ENCODE results near the gene SVIL.
"Not testable (repeated sequence)": the region's sequence is repeated elsewhere in the genome, so short reads cannot be mapped to it uniquely, and the experiment has no call there.

SVIL gene

DNA sequence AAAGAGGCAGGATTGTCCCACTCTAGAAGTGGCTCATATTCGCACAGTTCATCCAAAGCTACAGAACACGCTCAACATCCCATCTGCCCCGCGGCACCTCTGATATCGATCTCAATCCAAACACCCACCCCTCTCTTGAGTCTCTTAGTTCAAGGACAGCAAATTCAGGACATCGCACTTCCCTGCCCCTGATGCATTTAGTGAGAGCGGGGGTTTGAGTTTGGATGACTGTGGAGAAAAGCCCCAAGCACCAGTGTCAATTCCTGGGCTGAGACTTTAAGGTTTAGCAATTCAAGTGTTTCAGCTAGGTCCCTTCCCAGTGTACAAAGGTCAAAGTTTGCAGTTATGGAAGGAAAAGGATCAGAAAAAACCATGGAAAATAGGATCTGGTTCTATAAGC lies 179.7 kb downstream of the SVIL start:
- DNase-seq (ENCODE audit: low read depth) = no peak

GRCh38 chr10:29454250-29454649 lies 180.5 kb downstream of the SVIL start:
- no peak for DNase-seq (ENCODE audit: low read depth)

DNA sequence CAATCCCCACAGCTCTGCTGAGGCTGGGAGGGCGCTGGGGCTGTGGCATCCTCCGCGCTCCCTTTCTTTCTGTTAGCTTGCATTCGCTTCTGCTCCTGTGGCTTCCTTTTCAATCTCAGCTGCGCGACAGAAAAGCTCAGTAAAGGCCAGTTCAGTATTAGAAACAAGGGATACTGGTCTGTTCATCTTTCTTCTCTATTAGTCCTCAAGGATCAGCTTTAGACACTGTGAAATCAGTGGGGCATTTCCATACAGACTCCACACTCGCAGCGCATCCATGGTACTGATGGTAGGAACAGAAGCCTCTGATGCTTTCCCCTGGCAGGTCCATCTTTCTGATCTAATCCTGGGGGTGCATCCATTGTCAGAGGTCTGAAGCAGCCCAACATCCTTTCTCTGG lies 182.2 kb downstream of the SVIL start:
- DNase-seq (ENCODE audit: low read depth) = no peak

DNA sequence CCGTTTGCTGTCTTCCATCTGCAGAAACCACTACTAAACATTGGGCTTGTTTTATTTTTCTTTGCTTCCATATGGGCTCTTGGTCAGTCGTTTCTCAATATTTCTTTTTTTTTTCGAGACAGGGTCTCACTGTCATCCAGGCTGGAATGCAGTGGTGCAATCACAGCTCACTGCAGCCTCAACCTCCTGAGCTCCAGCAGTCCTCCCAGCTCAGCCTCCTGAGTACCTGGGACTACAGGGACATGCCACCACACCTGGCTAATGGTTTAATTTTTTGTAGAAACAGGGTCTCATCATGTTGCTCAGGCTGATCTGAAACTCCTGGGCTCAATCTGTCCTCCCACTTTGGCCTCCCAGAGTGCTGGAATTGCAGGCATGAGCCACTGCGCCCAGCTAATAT lies 182.8 kb downstream of the SVIL start:
- no peak for DNase-seq (ENCODE audit: low read depth)

DNA sequence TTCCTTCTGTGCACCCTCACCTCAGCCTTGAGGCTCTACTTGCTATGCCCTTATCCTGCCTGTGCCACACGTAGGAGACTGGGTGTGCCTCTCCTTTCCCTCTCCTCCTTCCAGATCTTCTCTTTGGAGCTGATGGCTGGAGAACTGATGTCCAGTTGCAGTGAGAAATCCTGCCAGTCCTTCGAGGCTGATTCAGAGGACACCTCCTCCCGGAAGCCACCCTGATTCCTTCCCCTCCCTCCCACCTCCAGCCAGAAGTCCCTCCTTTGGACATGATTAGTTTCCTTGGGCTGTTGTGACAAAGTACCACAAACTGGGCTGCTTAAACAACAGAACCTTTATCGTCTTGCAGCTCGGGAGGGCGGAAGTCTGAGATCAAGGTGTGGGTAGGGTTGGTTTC lies 184.4 kb downstream of the SVIL start:
- DNase-seq (ENCODE audit: low read depth) = no peak

DNA sequence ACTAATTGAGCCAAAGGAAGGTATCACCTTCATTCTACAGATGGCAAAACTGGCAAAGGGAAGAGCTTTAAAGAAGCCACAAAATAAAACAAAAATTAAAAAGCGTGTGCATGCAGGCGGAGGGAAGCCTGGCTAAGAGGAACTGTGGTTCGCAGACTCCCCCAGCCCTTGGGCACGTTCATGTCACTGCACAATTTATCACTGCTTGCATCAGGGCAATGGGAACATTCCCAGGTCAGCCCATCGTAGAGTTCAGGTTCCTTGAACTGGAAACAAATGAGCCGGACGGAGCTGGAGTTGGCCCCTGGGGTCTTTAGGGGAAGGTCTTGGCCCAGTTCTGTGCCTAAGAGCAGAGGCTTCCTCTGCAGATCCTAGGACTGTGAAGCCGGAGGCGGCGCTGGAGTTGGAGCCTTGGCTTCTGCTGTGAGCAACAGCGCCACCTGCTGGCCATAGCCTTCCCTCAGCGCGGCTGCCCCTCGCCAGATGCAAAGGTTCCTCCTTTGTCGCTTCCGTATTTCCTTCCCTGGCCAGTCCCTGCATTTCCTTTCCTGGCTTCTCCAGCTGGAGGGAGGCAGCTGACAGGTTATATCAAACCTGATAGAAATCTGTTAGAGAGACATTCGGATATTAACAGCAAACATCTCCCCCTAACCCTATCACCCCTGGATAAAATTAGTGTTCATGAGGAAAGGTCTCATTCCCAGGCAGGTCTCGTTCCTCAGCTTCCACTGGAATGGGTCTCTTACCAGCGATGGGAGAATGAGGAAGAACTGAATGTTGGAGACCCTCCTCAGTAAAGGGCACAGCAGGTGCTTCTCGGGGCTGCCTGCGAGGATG lies 185.8 kb downstream of the SVIL start:
- DNase-seq (ENCODE audit: low read depth) = peak; percentile 62

- no peak for DNase-seq (ENCODE audit: low read depth)
Measured at GRCh38 chr10:29448125-29448524, 186.6 kb downstream of the SVIL start.

GRCh38 chr10:29446327-29446726 lies 188.4 kb downstream of the SVIL start:
- no peak for DNase-seq (ENCODE audit: low read depth)

GRCh38 chr10:29443745-29444523 lies 190.8 kb downstream of the SVIL start:
- DNase-seq (ENCODE audit: low read depth) = no peak

DNA sequence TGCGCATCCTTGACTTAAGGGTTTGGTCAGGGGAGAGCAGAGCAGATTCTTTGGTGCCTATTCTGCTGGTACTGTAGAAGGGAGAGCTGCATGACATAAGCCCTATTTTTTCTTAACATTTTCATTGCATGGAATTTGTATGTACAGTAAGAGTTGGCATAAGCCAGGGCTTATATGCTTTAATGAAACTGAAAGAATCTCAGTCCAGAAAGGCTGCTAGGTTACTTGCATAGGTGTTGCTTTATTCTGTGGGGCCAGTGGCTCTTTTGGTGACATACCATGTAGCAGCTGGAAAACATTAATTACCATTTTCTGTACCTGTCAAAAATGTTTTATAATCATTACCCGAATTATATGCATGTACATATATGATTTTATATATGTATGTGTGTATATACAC lies 193.8 kb downstream of the SVIL start:
- no peak for DNase-seq (ENCODE audit: low read depth)

- DNase-seq (ENCODE audit: low read depth) = not testable (repeated sequence)
Measured at GRCh38 chr10:29439005-29439404, 195.8 kb downstream of the SVIL start.

GRCh38 chr10:29438271-29438670 lies 196.5 kb downstream of the SVIL start:
- DNase-seq (ENCODE audit: low read depth) = no peak

- DNase-seq (ENCODE audit: low read depth) = no peak
Measured at GRCh38 chr10:29437871-29438270, 196.9 kb downstream of the SVIL start.

DNA sequence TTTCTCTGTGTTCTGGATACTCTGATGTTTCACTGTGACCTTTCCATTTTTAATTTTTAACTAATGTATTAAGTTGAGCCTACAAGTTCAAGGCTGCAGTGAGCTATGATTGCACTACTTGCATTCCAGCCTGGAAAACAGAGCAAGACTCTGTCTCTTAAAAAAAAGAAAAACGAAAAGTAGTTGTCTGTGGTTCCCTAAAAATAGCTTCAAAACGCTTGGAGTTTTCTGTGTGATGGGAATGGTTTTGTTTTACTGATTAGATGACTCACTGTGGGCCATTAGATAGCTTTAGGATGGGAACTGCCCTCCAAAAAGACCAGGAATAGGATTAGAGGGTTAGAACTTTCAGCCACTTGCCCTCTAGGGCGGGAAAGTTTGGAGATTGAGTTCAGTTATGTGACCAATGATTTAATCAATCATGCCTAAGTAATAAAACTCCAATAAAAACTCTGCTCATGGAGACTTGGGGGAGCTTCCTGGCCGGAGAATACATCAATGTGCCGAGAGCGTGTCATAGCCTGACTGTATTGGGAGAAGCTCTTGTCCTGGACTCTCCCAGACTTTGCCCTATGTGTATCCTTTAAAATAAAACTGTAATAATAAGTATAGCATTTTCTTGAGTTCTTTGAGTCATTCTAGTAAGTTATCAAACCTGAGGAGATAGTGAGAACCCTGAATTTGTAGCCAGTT lies 198.8 kb downstream of the SVIL start:
- no peak for DNase-seq (ENCODE audit: low read depth)

- DNase-seq (ENCODE audit: low read depth) = no peak
Measured at GRCh38 chr10:29434111-29434510, 200.7 kb downstream of the SVIL start.

GRCh38 chr10:29431711-29432110 lies 203.1 kb downstream of the SVIL start:
- DNase-seq (ENCODE audit: low read depth) = no peak

DNA sequence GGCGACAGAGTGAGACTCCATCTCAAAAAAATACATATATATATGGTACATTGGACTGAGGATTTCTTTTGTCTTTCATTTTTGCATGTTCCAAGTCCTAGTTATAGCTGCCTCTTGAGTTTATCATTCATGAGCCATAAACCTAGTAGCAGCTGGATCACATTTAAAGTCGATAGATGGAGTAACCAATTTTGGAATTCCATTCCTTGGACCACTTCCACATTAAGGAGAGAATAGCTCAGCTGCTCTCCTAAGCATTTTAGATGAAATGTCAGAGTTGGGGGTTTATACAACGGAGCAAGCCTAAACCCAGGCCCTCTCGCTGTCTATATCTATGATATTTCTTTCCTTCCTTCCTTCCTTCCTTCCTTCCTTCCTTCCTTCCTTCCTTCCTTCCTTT lies 204.7 kb downstream of the SVIL start:
- DNase-seq (ENCODE audit: low read depth) = no peak

DNA sequence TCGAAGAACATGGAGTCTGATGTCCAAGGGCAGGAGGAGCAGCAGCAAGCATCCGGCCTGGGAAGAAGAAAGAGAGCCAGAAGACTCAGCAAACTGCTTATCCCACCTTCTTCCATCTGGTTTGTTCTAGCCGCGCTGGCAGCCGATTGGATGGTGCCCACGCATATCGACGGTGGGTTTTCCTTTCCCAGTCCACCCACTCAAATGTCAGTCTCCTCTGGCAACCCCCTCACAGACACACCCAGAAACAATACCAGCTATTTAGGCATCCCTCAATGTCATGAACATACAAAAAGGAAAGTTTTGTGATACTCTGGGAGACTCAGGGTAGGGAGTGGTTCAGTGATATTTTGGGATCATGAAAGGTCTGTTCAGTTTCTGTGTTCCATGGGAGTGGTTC lies 206.3 kb downstream of the SVIL start:
- no peak for DNase-seq (ENCODE audit: low read depth)

DNA sequence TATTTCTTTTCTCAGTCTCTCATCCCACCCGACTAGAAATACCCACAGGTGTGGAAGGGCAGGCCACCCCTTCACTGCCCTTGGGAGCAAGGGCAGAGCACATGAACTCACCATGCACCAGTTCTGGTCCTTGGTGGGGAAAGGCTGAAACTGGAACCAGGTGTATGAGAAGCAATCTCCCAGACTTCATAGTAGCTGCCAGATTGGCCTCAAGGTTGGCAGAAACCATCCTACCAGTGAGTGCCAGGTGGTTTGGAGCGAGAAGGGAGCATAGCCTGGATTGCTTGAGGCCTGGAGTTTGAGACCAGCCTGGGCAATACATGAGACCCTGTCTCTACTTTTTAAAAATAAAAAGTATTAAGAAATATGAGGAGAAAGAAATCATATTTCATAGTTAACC lies 207.1 kb downstream of the SVIL start:
- no peak for DNase-seq (ENCODE audit: low read depth)

GRCh38 chr10:29426420-29426819 lies 208.4 kb downstream of the SVIL start:
- DNase-seq (ENCODE audit: low read depth) = no peak

DNA sequence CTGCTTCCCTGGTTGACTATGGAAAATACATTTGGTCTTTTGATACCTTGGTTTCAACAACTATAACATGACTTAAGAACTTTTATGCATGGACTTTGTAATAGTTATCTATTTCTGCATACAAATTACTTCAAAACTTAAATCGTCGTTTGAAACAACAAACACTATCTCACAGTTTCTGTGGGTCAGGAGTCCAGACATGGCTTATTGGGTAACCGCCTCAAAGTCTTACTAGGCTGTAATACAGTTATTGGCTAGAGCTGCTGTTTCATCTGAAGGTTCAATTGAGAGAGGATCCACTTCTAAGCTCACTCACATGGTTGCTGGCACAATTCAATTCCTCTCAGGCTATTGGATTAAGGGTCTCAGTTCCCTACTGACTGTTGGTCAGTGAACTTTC lies 210.8 kb downstream of the SVIL start:
- DNase-seq (ENCODE audit: low read depth) = no peak

DNA sequence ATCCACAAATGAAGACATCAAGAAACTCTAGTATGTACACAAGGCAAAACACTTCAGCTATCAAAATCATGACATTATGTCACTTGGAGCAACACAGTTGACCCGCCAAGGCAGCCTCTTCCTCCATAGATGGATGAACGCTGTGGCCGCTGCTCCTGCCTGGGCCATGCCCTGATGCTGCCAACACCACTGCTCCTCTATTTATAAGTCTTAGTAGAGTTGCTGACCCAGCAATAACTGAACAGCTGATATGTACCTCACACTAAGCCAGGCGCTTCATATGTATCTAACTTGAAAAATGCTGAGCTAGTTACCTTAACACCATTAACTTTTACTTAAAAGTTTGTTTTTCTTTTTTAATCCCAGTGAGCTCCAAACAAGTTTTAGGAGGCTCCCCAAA lies 214.0 kb downstream of the SVIL start:
- DNase-seq (ENCODE audit: low read depth) = no peak

GRCh38 chr10:29417324-29417723 lies 217.4 kb downstream of the SVIL start:
- DNase-seq (ENCODE audit: low read depth) = no peak
